GM12892 (cell line): ENCODE results near the gene LAMA5.

Experiments used
- POLR2A ChIP-seq: IDR thresholded peaks from 2 replicates; pipeline ENCODE4 v1.6.1; 2011; ENCODE audit warnings: low read depth, low read length, control low read depth
- POLR2AphosphoS5 ChIP-seq: IDR thresholded peaks from 2 replicates; pipeline ENCODE4 v1.6.1; 2011; ENCODE audit warnings: low read depth, low read length, control low read depth

DNA sequence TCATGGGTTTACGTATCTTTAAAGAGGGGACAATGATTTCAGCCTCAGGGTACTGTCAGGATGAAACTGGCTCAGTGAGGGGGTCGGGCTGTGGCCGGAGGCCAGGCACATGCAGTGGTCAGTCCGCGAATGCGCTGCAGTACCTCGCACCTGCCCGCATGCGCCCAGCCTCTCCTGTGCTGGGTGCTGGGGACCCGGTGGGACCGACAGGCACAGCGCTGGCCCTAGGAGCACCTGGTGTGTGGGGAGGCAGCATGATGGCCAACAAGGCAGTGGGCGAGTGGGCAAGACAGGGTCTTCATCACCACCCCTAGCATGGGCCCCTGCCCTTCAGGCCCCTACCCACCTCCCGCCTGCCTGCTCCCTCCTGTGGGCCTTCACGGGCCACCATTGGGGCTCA lies 40.9 kb upstream of the LAMA5 start:
- no peak for TF ChIP-seq POLR2AphosphoS5
- no peak for TF ChIP-seq POLR2A
